Duodenal mucosa (tissue), 2 donors: ENCODE data around the gene ARFGAP3.

ENCODE experiments used
- H3K27ac ChIP-seq: one replicate; pipeline ENCODE4 v1.7.0; 2013; ENCODE audit warnings: low read depth, low read length
- H3K27me3 ChIP-seq, 2 donors: one replicate each; pipeline ENCODE4 v1.7.0; 2013; ENCODE audit warnings: low read length in 2 of 2, control low read depth in 1 of 2; ENCODE audit not compliant: insufficient read depth in 2 of 2, control insufficient read depth in 1 of 2
- H3K36me3 ChIP-seq, 2 donors: one replicate each; pipeline ENCODE4 v1.7.0; 2013; ENCODE audit warnings: low read length in 2 of 2, control low read depth in 1 of 2; ENCODE audit not compliant: insufficient read depth in 2 of 2, control insufficient read depth in 1 of 2
- H3K4me1 ChIP-seq, 2 donors: one replicate each; pipeline ENCODE4 v1.7.0; 2013; ENCODE audit warnings: low read length in 2 of 2, control low read depth in 1 of 2; ENCODE audit not compliant: insufficient read depth in 2 of 2, control insufficient read depth in 1 of 2
- H3K4me3 ChIP-seq, 2 donors: one replicate each; pipeline ENCODE4 v1.7.0; 2013; ENCODE audit warnings: low read length in 2 of 2, low read depth in 1 of 2
- H3K9ac ChIP-seq, 2 donors: one replicate each; pipeline ENCODE4 v1.7.0; 2013; ENCODE audit warnings: low read length in 2 of 2, low read depth in 1 of 2
- H3K9me3 ChIP-seq, 2 donors: one replicate each; pipeline ENCODE4 v1.7.0; 2013; ENCODE audit warnings: low read length in 2 of 2, control low read depth in 1 of 2; ENCODE audit not compliant: control insufficient read depth in 1 of 2

ARFGAP3 gene

DNA sequence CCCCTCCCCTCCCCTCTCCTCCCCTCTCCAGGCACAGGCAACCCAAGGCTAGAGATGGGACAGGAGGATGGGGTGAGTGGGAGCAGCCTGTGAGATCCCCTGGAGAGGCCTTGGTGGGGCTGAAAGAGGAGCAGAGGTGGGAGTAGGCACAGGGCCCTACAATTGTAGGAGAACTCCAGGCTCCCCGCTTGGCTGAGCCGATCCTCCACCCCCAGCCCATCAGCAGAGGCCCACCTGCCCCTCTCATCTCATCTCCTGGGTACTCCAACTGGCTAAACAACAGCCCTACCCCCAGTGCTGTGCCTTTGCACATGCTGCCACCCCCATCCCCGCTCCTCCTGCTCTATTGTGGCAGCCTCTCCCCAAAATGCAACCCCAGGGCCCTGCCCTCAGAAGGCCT is 84.4 kb downstream of the ARFGAP3 start:
- no peaks in the 10 kb centered on the region for H3K27me3 ChIP-seq
- H3K4me1 ChIP-seq = peaks cover 6 to 8% of the 10 kb centered on the region in 2 donors
- H3K36me3 ChIP-seq = no peaks in the 10 kb centered on the region
- H3K9me3 ChIP-seq = no peaks in the 10 kb centered on the region
- no peak overlapping the region for H3K4me3 ChIP-seq
- no peak overlapping the region for H3K27ac ChIP-seq
- H3K9ac ChIP-seq = no peak overlapping the region

GRCh38 chr22:42770941-42771647 is 86.0 kb downstream of the ARFGAP3 start:
- no peaks in the 10 kb centered on the region for H3K27me3 ChIP-seq
- H3K4me3 ChIP-seq = no peak overlapping the region
- H3K36me3 ChIP-seq = no peaks in the 10 kb centered on the region
- H3K4me1 ChIP-seq = peaks cover 6 to 8% of the 10 kb centered on the region in 2 donors
- H3K9me3 ChIP-seq = no peaks in the 10 kb centered on the region
- H3K9ac ChIP-seq = no peak overlapping the region
- no peak overlapping the region for H3K27ac ChIP-seq

- H3K27ac ChIP-seq = no peak overlapping the region
- peaks cover 6 to 8% of the 10 kb centered on the region in 2 donors for H3K4me1 ChIP-seq
- no peak overlapping the region for H3K9ac ChIP-seq
- no peaks in the 10 kb centered on the region for H3K36me3 ChIP-seq
- no peaks in the 10 kb centered on the region for H3K9me3 ChIP-seq
- H3K27me3 ChIP-seq = no peaks in the 10 kb centered on the region
- H3K4me3 ChIP-seq = no peak overlapping the region
Measured at GRCh38 chr22:42770448-42770726, 86.7 kb downstream of the ARFGAP3 start.

DNA sequence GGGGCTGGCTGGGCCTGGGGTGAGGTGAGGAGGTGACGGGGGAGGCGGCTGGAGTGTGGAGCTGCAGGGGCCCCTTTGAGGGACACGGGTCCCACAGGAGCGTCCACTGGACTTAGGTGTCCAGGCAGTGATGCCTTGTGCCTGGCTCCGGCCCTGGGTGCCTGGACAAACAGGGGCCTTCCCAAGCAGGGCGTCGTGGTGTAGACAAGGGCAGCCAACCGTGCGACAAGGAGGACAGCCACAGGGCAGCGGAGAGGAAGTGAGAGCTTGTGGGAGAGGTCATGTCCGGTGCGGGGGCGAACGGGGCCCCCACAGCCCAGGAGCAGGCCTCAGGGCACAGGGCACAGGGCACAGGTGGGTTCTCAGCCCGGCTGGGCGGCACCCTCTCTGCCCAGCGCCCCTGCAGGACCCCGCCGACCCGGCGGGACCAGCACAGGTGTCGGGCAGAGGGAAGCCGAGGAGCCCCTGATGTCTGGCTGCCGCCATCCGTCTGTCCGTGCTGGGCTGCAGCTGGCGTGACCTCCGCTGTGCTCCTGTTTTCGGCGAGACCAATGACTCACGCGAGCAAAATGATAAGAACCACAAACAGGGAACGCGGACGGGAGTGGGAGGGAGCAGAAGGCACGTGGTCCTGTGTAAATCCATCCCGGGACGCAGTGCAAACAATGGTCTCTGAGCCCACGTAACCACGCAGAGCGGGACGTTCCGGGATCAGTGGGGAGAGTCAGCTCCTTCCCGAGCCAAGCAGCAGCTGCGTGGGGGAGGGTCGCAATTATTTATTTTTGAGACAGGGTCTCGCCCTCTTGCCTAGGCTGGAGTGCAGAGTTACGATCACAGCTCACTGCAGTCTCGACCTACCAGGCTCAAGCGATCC is 87.3 kb downstream of the ARFGAP3 start:
- H3K36me3 ChIP-seq = no peaks in the 10 kb centered on the region
- no peak overlapping the region for H3K27ac ChIP-seq
- H3K4me3 ChIP-seq = peak overlapping the region; percentile 48 to 55
- no peak overlapping the region for H3K9ac ChIP-seq
- H3K4me1 ChIP-seq = peaks cover 6 to 8% of the 10 kb centered on the region in 2 donors
- H3K9me3 ChIP-seq = no peaks in the 10 kb centered on the region
- H3K27me3 ChIP-seq = no peaks in the 10 kb centered on the region

DNA sequence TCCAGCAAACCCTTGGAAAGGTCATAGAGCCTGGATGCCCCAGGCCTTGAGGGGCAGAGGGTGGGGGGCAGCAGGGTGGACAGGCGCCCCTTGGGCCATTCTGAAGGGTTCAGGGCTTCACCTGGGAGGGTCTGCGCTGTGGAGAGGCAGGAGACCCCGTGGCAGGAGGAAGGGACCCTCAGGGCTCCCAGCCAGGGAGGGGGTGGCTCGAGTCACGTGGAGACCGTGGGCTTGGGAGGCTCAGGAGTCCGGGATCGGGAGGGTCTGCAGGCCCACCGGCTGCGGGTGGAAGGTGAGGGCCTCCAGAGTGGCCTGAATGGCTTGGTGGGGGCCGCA is 87.9 kb downstream of the ARFGAP3 start:
- peaks cover 6 to 8% of the 10 kb centered on the region in 2 donors for H3K4me1 ChIP-seq
- no peaks in the 10 kb centered on the region for H3K27me3 ChIP-seq
- no peaks in the 10 kb centered on the region for H3K9me3 ChIP-seq
- no peaks in the 10 kb centered on the region for H3K36me3 ChIP-seq
- no peak overlapping the region for H3K9ac ChIP-seq
- H3K27ac ChIP-seq = no peak overlapping the region
- no peak overlapping the region for H3K4me3 ChIP-seq

DNA sequence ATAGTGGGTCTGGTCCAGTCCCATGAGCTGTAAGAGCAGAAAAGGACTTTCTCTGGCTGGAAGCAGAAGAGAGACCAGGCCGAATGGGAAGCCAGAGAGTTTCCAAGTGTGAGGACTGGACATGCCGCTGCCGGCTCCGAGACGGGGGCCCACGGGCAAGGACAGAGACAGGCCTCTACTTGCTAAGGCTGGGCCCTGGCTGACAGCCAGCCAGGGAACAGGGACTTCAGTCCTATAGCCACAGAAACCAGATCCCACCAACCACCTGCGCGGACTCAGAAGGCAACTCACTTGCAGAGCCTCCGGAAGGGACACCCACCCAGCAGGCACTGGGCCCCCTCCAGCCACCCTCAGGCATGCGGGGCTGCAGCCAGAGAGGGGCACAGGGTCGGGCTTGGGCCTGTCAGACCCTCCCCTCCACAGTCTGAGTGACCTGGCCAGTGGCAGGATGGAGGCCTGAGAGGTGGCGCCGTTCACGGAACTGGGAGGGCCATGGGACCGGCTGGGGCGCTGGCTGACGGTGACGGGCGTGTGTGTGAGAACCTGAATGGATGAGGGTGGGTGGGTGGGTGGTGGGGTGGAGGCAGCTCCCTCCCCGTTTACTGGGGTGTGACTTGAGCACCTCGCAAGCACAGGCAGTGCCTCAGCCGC is 88.6 kb downstream of the ARFGAP3 start:
- H3K36me3 ChIP-seq = no peaks in the 10 kb centered on the region
- H3K4me3 ChIP-seq = no peak overlapping the region
- no peaks in the 10 kb centered on the region for H3K27me3 ChIP-seq
- H3K9me3 ChIP-seq = no peaks in the 10 kb centered on the region
- H3K4me1 ChIP-seq = peaks cover 6 to 8% of the 10 kb centered on the region in 2 donors
- H3K27ac ChIP-seq = no peak overlapping the region
- H3K9ac ChIP-seq = no peak overlapping the region

DNA sequence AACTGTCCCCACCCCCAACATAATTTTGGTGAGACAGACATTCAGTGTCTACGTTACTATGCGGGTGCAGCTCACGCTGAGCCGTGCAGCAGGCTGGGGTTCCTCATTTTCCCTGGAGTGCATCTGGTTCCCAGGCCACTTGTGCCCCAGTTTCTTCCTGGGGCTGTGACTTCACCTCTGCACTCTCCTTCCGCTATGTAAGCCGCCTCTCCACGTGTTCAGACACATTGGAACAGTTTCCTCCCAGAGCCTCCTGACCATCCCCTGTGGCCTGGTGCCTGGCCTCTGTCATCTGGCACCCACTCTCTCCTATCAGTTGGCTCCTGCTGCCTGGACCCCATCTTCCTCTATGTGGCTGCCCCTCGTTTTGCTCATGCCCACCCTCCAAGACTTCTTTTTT is 90.2 kb downstream of the ARFGAP3 start:
- H3K9ac ChIP-seq = no peak overlapping the region
- H3K27me3 ChIP-seq = no peaks in the 10 kb centered on the region
- H3K4me1 ChIP-seq = peaks cover 6 to 8% of the 10 kb centered on the region in 2 donors
- no peaks in the 10 kb centered on the region for H3K9me3 ChIP-seq
- H3K27ac ChIP-seq = no peak overlapping the region
- H3K36me3 ChIP-seq = no peaks in the 10 kb centered on the region
- H3K4me3 ChIP-seq = no peak overlapping the region

- Histone ChIP-seq H3K4me3 (no peak overlapping the region), H3K27ac (no peak overlapping the region), H3K9ac (no peak overlapping the region), H3K36me3 (no peaks in the 10 kb centered on the region), H3K9me3 (no peaks in the 10 kb centered on the region), H3K4me1 (peaks cover 5% of the 10 kb centered on the region in 2 donors), H3K27me3 (no peaks in the 10 kb centered on the region)
Measured at GRCh38 chr22:42764895-42765363, 92.1 kb downstream of the ARFGAP3 start.

- H3K27me3 ChIP-seq = no peaks in the 10 kb centered on the region
- H3K4me3 ChIP-seq = no peak overlapping the region
- no peaks in the 10 kb centered on the region for H3K4me1 ChIP-seq
- no peaks in the 10 kb centered on the region for H3K36me3 ChIP-seq
- H3K9me3 ChIP-seq = no peaks in the 10 kb centered on the region
- H3K9ac ChIP-seq = no peak overlapping the region
- H3K27ac ChIP-seq = no peak overlapping the region
Measured at GRCh38 chr22:42763965-42764480, 93.0 kb downstream of the ARFGAP3 start.
